Gastroesophageal sphincter (tissue), 4 donors: ENCODE measurements around the gene TNIP2. TPM values are rescaled to one million over a fixed set of nuclear protein-coding genes. Genes with fewer than 3 reads are reported as not detected.

Experiments
- ATAC-seq: fragments of 150-250 bp; one replicate; pipeline ENCODE4 v1.9.1; 2016; ENCODE audit warnings: mild to moderate bottlenecking, moderate library complexity
- H3K27ac ChIP-seq, 4 donors: fragments of 200-600 bp; sonication (generic) in 3 of 4; 1 replicate in 3 of 4; 2 replicates in 1 of 4; pipeline ENCODE4 v1.5.1; 2016 to 2019
- H3K27me3 ChIP-seq: fragments of 200-600 bp; sonication (generic); one replicate; pipeline ENCODE4 v1.5.1; 2019
- H3K36me3 ChIP-seq, 2 donors: fragments of 200-600 bp; sonication (generic); one replicate each; pipeline ENCODE4 v1.5.1; 2019; ENCODE audit warnings: control low read depth in 1 of 2
- H3K4me1 ChIP-seq, 3 donors: fragments of 200-600 bp; sonication (generic); 1 replicate in 2 of 3; 2 replicates in 1 of 3; pipeline ENCODE4 v1.5.1; 2016 to 2019; ENCODE audit warnings: control low read depth in 2 of 3
- H3K4me3 ChIP-seq, 2 donors: fragments of 200-600 bp; sonication (generic); one replicate each; pipeline ENCODE4 v1.5.1; 2019; ENCODE audit warnings: mild to moderate bottlenecking in 1 of 2, moderate library complexity in 1 of 2
- H3K9me3 ChIP-seq, 3 donors: fragments of 200-600 bp; sonication (generic); one replicate each; pipeline ENCODE4 v1.5.1; 2017 to 2019; ENCODE audit warnings: control low read depth in 2 of 3
- EP300 ChIP-seq: sonication (generic); formaldehyde crosslinking; IDR thresholded peaks from one replicate; pipeline ENCODE4 v1.6.1; 2017; ENCODE audit warnings: antibody characterized with exemption, mild to moderate bottlenecking
- POLR2A ChIP-seq, 2 donors: fragments of 450-650 bp; IDR thresholded peaks; one replicate each; pipeline ENCODE4 v1.6.1; 2017; ENCODE audit warnings: antibody characterized with exemption in 2 of 2, mild to moderate bottlenecking in 2 of 2, moderate library complexity in 1 of 2
- POLR2AphosphoS5 ChIP-seq: sonication (generic); formaldehyde crosslinking; IDR thresholded peaks from one replicate; pipeline ENCODE4 v1.6.1; 2017; ENCODE audit warnings: antibody characterized with exemption
- WGBS, 2 donors: methylation state at CpG; one replicate each; pipeline ENCODE4 v1.1.5; 2018; ENCODE audit warnings: low coverage in 1 of 2; 5-methylcytosine and 5-hydroxymethylcytosine counted together
- total RNA-seq, 4 donors: library from RNA; depleted of rRNA; stranded (reverse); fragments of >200 nt; gene quantifications; one replicate each; pipeline ENCODE4 v1.1.0, GENCODE V29; 2016
- TF ChIP-seq, protein P1 (sequence below), 4 experiments: fragments of 200-600 bp in 2 of 4; fragments of 450-650 bp in 2 of 4; sonication (generic) in 1 of 4; IDR thresholded peaks; one replicate each; pipeline ENCODE4 v1.5.1; 2017 to 2019; ENCODE audit warnings: antibody characterized with exemption in 4 of 4, mild to moderate bottlenecking in 2 of 4, moderate library complexity in 2 of 4

The TNIP2 gene
- total RNA-seq, 4 donors from 2014 or later: 54.8 to 74.0 (median 70.4) TPM

DNA sequence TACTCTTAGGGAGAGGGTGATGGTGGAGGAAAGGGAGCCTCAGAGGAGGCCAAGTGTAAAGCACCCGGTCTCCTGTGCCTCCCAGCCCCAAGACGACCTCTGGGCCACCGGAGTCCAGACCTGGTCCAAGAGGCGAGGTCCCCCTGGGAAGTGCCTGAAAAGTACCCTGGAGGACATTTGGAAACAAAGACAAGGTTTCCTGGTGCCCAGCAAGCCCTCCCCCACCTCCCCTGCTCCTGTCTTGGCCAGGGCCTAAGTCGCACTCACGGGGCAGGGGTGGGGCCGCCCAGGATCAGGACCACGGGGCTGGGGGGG is 36.2 kb upstream of the TNIP2 start:
- peak overlapping the region in 3 of 4 donors; percentile 77 to 83 (median 80) for H3K27ac ChIP-seq
- no peaks in the 10 kb centered on the region for H3K27me3 ChIP-seq
- TF ChIP-seq EP300 (no peak), POLR2A (IDR thresholded peaks at IDR 0.05) (no peak), POLR2AphosphoS5 (no peak)
- TF ChIP-seq, protein P1, sequence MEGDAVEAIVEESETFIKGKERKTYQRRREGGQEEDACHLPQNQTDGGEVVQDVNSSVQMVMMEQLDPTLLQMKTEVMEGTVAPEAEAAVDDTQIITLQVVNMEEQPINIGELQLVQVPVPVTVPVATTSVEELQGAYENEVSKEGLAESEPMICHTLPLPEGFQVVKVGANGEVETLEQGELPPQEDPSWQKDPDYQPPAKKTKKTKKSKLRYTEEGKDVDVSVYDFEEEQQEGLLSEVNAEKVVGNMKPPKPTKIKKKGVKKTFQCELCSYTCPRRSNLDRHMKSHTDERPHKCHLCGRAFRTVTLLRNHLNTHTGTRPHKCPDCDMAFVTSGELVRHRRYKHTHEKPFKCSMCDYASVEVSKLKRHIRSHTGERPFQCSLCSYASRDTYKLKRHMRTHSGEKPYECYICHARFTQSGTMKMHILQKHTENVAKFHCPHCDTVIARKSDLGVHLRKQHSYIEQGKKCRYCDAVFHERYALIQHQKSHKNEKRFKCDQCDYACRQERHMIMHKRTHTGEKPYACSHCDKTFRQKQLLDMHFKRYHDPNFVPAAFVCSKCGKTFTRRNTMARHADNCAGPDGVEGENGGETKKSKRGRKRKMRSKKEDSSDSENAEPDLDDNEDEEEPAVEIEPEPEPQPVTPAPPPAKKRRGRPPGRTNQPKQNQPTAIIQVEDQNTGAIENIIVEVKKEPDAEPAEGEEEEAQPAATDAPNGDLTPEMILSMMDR (IDR thresholded peaks at IDR 0.05): no peak
- no CpG with 5 or more reads among the region's 8 CpGs for WGBS, 2 donors
- peaks cover 0 to 75% (median 46%) of the 10 kb centered on the region in 3 donors for H3K4me1 ChIP-seq
- peak overlapping the region in 1 of 2 donors; percentile 82 for H3K4me3 ChIP-seq
- ATAC-seq: no peak
- H3K9me3 ChIP-seq: no peaks in the 10 kb centered on the region
- no peaks in the 10 kb centered on the region for H3K36me3 ChIP-seq

DNA sequence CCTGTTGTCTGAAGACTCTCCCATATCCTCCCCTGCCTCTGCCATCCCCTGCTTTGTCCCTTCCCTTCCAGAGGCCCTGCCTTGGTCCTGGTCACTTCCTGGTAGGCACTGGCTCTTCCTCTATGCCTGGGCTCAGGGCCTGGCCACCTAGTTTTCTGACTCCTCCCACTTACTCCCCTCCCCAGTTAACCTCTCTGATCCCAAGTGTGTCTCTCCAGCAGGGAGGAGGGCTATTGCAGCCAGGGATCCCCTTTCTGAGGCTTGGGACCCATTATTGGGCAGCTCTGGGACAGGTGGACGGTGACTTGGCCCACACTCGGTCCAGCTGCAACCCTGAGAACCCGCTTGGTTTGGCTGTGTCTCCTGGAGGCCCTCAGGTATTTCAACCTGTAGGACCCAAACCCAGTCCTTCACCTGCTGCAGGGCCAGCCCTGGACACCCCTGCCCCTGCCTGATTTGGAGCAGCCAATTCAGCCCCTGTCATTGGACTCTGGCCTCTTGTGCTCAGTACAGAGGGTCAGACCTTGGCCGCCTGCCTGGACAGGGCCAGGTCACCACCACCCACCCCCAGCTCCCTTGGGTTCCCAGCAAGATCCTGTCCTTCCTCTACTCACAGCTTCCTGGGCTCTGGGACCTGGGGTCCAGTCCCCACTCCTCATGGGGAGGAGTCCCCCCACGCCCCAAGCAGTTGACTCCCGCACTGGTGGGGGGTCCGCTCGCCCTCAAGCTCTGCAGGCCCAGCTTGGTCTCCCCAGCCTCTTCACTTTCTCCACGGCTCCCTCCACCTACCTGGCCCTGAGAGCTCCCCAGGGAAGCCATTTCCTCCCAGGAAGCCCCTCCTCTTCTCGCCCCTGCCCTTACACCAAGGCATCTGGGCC is 35.6 kb upstream of the TNIP2 start:
- Histone ChIP-seq H3K4me1 (peaks cover 0 to 69% (median 40%) of the 10 kb centered on the region in 3 donors), H3K27me3 (no peaks in the 10 kb centered on the region), H3K9me3 (no peaks in the 10 kb centered on the region), H3K36me3 (no peaks in the 10 kb centered on the region), H3K4me3 (no peak overlapping the region), H3K27ac (peak overlapping the region in 3 of 4 donors; percentile 77 to 83 (median 80))
- TF ChIP-seq POLR2AphosphoS5 (no peak), POLR2A (IDR thresholded peaks at IDR 0.05) (no peak)
- TF ChIP-seq, protein P1 (IDR thresholded peaks at IDR 0.05): no peak
- WGBS, 2 donors: no CpG with 5 or more reads among the region's 10 CpGs
- ATAC-seq: no peak

DNA sequence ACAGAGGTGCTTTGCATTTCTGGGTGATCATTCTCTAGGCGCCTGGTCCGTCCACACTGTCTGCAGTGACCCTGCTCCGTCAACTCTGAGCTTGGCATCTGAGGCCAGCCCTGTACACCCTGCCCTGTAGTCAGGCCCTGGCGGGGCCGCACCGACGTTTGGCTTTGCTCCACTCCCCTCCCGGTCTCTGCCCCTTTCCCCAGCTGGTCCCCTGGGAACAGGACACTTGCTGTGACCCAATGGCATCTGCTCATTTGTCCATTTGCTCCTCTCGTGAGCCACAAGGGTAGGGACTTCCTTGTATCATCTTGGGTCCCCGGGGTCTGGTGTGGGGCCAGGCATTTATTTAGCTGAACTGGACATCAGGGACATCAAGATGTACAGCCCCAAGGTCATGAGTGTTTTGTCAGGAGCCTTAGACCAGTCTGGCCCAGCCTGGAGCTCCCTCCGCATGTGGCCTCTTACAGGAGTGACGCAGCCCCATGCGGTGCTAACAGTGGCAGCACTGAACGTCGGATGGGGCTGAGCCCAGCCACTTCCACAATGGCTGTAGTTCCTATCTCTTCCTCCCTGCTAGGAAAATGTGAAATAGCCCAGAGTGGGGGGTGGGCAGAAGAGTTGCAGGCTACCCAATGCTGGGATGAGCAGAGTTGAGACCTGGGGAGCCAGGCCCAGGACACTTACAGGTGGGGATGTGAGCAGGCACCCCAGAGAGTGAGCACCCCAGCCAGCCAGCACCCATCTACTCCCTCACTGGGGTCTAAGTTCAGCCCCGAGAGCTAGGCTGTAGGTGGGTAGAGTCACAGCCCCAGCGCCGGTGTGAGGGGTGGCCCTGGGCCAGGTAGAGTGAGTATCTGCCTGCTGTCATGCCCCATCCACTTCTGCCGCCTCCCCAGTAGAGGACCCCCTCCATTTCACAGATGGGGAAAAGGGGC is 34.7 kb upstream of the TNIP2 start:
- Histone ChIP-seq H3K27me3 (no peaks in the 10 kb centered on the region), H3K27ac (peak overlapping the region in 3 of 4 donors; percentile 62 to 83 (median 77)), H3K4me1 (peaks cover 0 to 66% (median 34%) of the 10 kb centered on the region in 3 donors), H3K4me3 (no peak overlapping the region), H3K36me3 (no peaks in the 10 kb centered on the region), H3K9me3 (no peaks in the 10 kb centered on the region)
- 44 to 84% methylated on average over 3 to 6 of the region's 19 CpGs for whole genome bisulfite sequencing, 2 donors
- ATAC-seq: no peak
- TF ChIP-seq, protein P1 (IDR thresholded peaks at IDR 0.05): no peak
- TF ChIP-seq POLR2AphosphoS5: no peak

DNA sequence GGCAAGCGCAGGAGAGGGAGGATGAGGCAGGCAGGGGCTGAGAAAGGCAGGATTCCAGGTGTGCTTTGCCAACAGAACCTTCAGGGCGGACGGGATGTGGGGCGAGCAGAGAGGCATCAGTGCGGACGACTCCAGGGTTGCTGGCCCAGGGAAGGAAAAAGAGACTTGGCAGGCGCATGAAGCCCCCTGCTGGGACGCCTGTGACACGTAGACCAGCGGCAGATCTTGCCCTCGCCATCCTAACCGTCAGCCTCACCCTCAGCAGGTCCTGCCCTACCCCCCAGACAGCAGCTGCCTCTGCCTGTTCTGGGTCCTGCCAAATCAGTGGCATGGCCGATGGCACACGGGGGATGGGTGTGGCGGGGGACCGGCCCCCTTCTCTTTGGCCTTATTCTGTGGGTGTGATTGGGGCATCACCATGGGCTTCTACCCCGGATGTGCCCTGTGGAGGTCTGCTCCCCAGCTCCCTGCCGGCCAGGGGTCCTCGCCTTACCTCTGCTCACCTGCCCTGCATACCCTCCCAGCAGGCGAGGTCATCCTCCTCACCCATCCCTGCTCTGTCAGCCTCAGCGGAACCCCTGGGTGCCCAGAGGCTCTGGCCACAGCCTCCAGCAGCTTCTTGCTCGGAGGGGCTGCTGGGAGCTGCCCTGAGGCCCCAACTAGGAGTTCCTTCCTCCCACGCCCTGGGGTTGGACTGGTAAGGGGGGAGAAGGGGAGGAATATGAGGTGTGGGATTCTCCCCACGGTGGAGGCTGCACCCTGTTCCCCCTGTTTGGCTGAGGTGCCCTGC is 33.9 kb upstream of the TNIP2 start:
- Histone ChIP-seq H3K27me3 (no peaks in the 10 kb centered on the region), H3K4me3 (no peak overlapping the region), H3K9me3 (no peaks in the 10 kb centered on the region), H3K27ac (peak overlapping the region in 1 of 4 donors; percentile 83), H3K4me1 (peaks cover 0 to 58% (median 25%) of the 10 kb centered on the region in 3 donors), H3K36me3 (no peaks in the 10 kb centered on the region)
- 96 to 100% methylated on average over 1 to 10 of the region's 24 CpGs for WGBS, 2 donors
- no peak for ATAC-seq
- TF ChIP-seq, protein P1 (IDR thresholded peaks at IDR 0.05): no peak
- TF ChIP-seq POLR2A (IDR thresholded peaks at IDR 0.05): no peak
- TF ChIP-seq EP300: no peak
- no peak for TF ChIP-seq POLR2AphosphoS5
